ENCODE measurements around the gene LPGAT1. TPM values are rescaled to one million over a fixed set of nuclear protein-coding genes. Genes with fewer than 3 reads are reported as not detected.

LPGAT1 gene
- total and polyA plus RNA-seq, 2 experiments from 2014 or later: 36.4 to 92.1 TPM

DNA sequence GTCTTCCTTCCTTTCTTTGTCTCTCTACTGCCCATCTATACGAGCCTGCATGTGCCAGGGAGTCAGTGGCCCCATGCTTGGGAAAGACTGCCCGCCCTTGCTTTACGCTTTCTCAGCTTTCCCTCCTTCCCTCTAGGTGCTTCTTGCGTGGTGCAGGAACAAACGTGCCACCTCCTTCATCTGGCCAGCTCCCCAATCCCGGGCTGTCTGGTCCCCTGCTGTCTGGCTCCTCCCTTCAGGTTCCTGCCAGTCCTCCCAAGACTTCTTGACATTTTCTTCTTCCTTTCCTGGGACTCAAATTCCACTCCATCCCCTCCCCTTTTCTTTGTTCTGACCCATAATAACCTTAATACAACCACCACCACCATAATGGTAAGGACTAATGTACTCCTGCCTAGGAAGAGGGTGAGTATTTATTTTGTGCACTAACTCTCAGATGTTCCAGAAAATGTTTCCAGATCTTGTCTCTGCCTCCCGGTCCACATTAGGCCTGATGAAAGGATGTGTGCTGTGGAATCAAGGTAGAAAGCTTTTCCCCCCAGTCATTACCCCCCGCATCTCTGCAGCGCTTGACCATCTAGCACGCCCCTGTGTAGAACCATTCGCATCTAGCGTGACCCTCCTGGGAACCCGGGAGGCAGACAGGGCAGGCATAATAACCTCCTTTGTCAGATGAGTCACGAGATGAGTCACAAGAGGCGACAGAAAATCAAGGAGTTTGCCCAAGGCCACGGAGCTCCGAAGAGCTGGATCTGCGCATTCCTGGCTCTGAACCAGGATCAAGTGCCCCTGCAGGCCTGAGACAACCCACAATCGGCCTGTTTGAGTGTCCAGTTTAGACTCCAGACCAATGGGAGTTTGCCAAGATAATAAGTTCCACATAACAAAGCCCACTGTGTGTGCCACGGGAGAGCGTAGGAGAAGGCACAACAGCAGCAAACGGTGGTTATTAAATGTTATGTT is 95.1 kb downstream of the LPGAT1 start:
- peak; percentile 83 for DNase-seq (ENCODE audit: low spot score)
- Histone ChIP-seq H3K36me3 (replicated peaks; ENCODE audit: insufficient read depth, low read depth) (no peaks in the 10 kb centered on the region), H3K27me3 (no peaks in the 10 kb centered on the region), H3K27ac (peak overlapping the region; percentile 79), H3K4me2 (peak overlapping the region; percentile 20), H3K9me3 (ENCODE audit: low read depth) (no peaks in the 10 kb centered on the region), H3K4me3 (no peak overlapping the region), H3K4me1 (ENCODE audit: insufficient read depth) (peaks cover 11% of the 10 kb centered on the region), H3K79me2 (no peaks in the 10 kb centered on the region), H3K9me2 (replicated peaks; ENCODE audit: insufficient read depth) (no peaks in the 10 kb centered on the region), H4K20me1 (ENCODE audit: insufficient read depth, poor library complexity, severe bottlenecking) (no peaks in the 10 kb centered on the region), H2AFZ (peak overlapping the region; percentile 15)
- TF ChIP-seq EZH2 (IDR thresholded peaks at IDR 0.05; ENCODE audit: borderline replicate concordance) (no peak), EZH2phosphoT487 (IDR thresholded peaks at IDR 0.05; ENCODE audit: low read depth, severe bottlenecking, unreplicated experiment) (no peak)
- TF ChIP-seq, protein P1, sequence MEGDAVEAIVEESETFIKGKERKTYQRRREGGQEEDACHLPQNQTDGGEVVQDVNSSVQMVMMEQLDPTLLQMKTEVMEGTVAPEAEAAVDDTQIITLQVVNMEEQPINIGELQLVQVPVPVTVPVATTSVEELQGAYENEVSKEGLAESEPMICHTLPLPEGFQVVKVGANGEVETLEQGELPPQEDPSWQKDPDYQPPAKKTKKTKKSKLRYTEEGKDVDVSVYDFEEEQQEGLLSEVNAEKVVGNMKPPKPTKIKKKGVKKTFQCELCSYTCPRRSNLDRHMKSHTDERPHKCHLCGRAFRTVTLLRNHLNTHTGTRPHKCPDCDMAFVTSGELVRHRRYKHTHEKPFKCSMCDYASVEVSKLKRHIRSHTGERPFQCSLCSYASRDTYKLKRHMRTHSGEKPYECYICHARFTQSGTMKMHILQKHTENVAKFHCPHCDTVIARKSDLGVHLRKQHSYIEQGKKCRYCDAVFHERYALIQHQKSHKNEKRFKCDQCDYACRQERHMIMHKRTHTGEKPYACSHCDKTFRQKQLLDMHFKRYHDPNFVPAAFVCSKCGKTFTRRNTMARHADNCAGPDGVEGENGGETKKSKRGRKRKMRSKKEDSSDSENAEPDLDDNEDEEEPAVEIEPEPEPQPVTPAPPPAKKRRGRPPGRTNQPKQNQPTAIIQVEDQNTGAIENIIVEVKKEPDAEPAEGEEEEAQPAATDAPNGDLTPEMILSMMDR (IDR thresholded peaks at IDR 0.05; ENCODE audit: poor library complexity): no peak
- 47% methylated on average over 22 of the region's 22 CpGs for WGBS (ENCODE audit: low lambda C conversion rate, missing lambda C conversion rate)

DNA sequence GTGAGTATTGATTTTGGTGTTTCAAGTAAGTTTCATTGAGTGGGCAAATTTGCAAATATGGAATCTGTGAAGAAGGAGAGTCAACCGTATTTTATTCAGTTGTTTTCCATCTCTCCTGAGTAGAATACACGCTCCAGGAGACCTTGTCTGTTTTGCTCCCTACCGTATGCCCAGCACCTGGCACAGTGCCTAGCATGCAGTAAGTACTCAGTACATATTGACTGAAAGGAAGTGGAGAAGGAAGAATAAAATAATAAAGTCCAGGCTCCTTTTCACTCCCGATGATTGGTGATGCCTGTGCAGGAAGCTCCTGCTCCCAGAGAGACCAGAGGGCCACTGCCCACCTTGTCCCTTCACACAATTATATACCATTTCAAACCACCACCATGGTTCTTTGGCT is 95.8 kb downstream of the LPGAT1 start:
- H3K4me3 ChIP-seq: no peak overlapping the region
- TF ChIP-seq EZH2 (IDR thresholded peaks at IDR 0.05; ENCODE audit: borderline replicate concordance) (no peak), EZH2phosphoT487 (IDR thresholded peaks at IDR 0.05; ENCODE audit: low read depth, severe bottlenecking, unreplicated experiment) (no peak)
- TF ChIP-seq, protein P1 (IDR thresholded peaks at IDR 0.05; ENCODE audit: poor library complexity): no peak
- WGBS (ENCODE audit: low lambda C conversion rate, missing lambda C conversion rate): 72% methylated on average over 4 of the region's 4 CpGs
- no peaks in the 10 kb centered on the region for H3K79me2 ChIP-seq
- H2AFZ ChIP-seq: no peak overlapping the region
- H3K4me2 ChIP-seq: no peak overlapping the region
- H3K36me3 ChIP-seq (replicated peaks; ENCODE audit: insufficient read depth, low read depth): no peaks in the 10 kb centered on the region
- DNase-seq (ENCODE audit: low spot score): no peak
- peaks cover 11% of the 10 kb centered on the region for H3K4me1 ChIP-seq (ENCODE audit: insufficient read depth)
- H4K20me1 ChIP-seq (ENCODE audit: insufficient read depth, poor library complexity, severe bottlenecking): no peaks in the 10 kb centered on the region
- no peaks in the 10 kb centered on the region for H3K9me3 ChIP-seq (ENCODE audit: low read depth)
- H3K9me2 ChIP-seq (replicated peaks; ENCODE audit: insufficient read depth): no peaks in the 10 kb centered on the region
- H3K27me3 ChIP-seq: no peaks in the 10 kb centered on the region
- H3K27ac ChIP-seq: peak overlapping the region; percentile 79

DNA sequence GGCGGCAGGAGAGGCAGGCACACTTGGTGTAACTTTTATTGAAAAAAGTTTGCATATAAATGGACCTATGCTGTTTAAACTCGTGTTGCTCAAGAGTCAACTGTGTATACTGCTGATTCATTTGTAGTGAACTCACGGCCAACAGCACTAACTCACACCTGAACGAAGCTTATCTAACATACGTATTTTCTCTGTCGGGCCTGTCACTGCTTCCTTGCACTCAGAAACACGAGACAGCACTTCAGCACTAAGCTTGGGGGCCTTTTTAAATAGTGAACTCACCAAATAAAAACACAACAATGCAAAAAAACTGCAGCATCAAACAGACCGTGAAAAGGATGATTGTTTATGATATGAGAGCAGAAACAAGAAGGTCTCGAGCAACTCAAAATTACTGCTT is 96.2 kb downstream of the LPGAT1 start:
- Histone ChIP-seq H2AFZ (no peak overlapping the region), H3K36me3 (replicated peaks; ENCODE audit: insufficient read depth, low read depth) (no peaks in the 10 kb centered on the region), H3K79me2 (no peaks in the 10 kb centered on the region), H4K20me1 (ENCODE audit: insufficient read depth, poor library complexity, severe bottlenecking) (no peaks in the 10 kb centered on the region), H3K4me2 (no peak overlapping the region), H3K9me3 (ENCODE audit: low read depth) (no peaks in the 10 kb centered on the region), H3K4me1 (ENCODE audit: insufficient read depth) (peaks cover 11% of the 10 kb centered on the region), H3K27ac (peak overlapping the region; percentile 79), H3K9me2 (replicated peaks; ENCODE audit: insufficient read depth) (no peaks in the 10 kb centered on the region), H3K27me3 (no peaks in the 10 kb centered on the region), H3K4me3 (no peak overlapping the region)
- 46% methylated on average over 9 of the region's 9 CpGs for WGBS (ENCODE audit: low lambda C conversion rate, missing lambda C conversion rate)
- DNase-seq (ENCODE audit: low spot score): peak; percentile 37
- TF ChIP-seq EZH2 (IDR thresholded peaks at IDR 0.05; ENCODE audit: borderline replicate concordance) (no peak), EZH2phosphoT487 (IDR thresholded peaks at IDR 0.05; ENCODE audit: low read depth, severe bottlenecking, unreplicated experiment) (no peak)
- TF ChIP-seq, protein P1 (IDR thresholded peaks at IDR 0.05; ENCODE audit: poor library complexity): no peak
